Mucosa of descending colon (tissue), 3 donors: ENCODE measurements around the gene CHRND. TPM values are rescaled to one million over a fixed set of nuclear protein-coding genes. Genes with fewer than 3 reads are reported as not detected.

ENCODE experiments used
- total RNA-seq, 3 donors: library from RNA; stranded (reverse); fragmentation: NEBNext Ultra II Directional in 2 of 3; extraction: Animal tissue kit (Norgen Biotek cat#: 25700) in 2 of 3; gene quantifications; one replicate each; pipeline versions ENCODE4 v1.2.1 to v1.2.4, GENCODE V29; 2021 to 2023
- donor health status: DM: no; HTN: no; CAD: no; lungs with moderate emphysema.
- donor health status: DM: no; HTN: no; CAD: no.
- donor health status: DM: no; HTN: yes; CAD: no.

CHRND gene
- total RNA-seq, 3 donors from 2014 or later, result not detected

Other genes starting within 250 kb of the CHRND start
- 1 to 10 TPM in 1 of 3 donors, not detected in 2; 1.2 TPM for gene ALPP, start 147.4 kb upstream of the CHRND start, total RNA-seq
- 1 to 10 TPM in 1 of 3 donors, under 1 TPM in 2; 0.54 to 8.1 (median 0.61) TPM for gene ALPG, start 119.3 kb upstream of the CHRND start, total RNA-seq
- 10 to 100 TPM in 2 of 3 donors, 1 to 10 TPM in 1; 8.5 to 24.6 (median 24.4) TPM for gene ALPI, start 70.0 kb upstream of the CHRND start, total RNA-seq
- under 1 TPM in 2 of 3 donors, not detected in 1; 0.16 to 0.24 TPM for gene ECEL1, start 38.3 kb upstream of the CHRND start, total RNA-seq
- gene PRSS56, start 5.8 kb upstream of the CHRND start, total RNA-seq, result not detected
- not detected for gene CHRNG, start 13.5 kb downstream of the CHRND start, total RNA-seq
- 1 to 10 TPM; 4.1 to 5.6 (median 5.4) TPM for gene TIGD1, start 24.4 kb downstream of the CHRND start, total RNA-seq
- 100 to 1,000 TPM in 1 of 3 donors, 10 to 100 TPM in 2; 62.7 to 116 (median 90.9) TPM for gene EIF4E2, start 24.5 kb downstream of the CHRND start, total RNA-seq
- gene EFHD1, start 107.4 kb downstream of the CHRND start, total RNA-seq, result 1 to 10 TPM; 2.2 to 4.8 (median 4.6) TPM
- 10 to 100 TPM; 57.8 to 82.1 (median 74.8) TPM for gene GIGYF2, start 171.2 kb downstream of the CHRND start, total RNA-seq